ENCODE data around the gene SIAH2.

- TF ChIP-seq POLR2A (IDR thresholded peaks at IDR 0.05) (no peak), CTCF (IDR thresholded peaks at IDR 0.05) (no peak)
Observed at GRCh38 chr3:150762662-150763121, 277 bp downstream of the SIAH2 start.
